Endothelial cell of umbilical vein (primary cell): ENCODE measurements around the gene TM9SF4. TPM values are rescaled to one million over a fixed set of nuclear protein-coding genes. Genes with fewer than 3 reads are reported as not detected.

Source experiments
- BruUV-seq: library from RNA; stranded (reverse); fragments of 400-500 nt; replicated peaks from 2 replicates; lab custom pipeline; 2021; lab: Mats Ljungman, UMichigan
- CTCF ChIA-PET: fragments of 300-600, 350-600 bp; sonication (Branson Sonifier 250); formaldehyde crosslinking; loops from one replicate; lab custom pipeline; 2021; ENCODE audit warnings: antibody characterized with exemption, inconsistent platforms; lab: Charles Lee
- POLR2A ChIA-PET: fragments of 300-600, 350-600 bp; sonication (Branson Sonifier 250); formaldehyde crosslinking; loops from one replicate; lab custom pipeline; 2021; ENCODE audit warnings: antibody characterized with exemption, inconsistent platforms; lab: Charles Lee
- DNase-seq: peaks from one replicate; pipeline ENCODE4 v3.0.0-alpha.2; 2011; ENCODE audit warnings: low read depth, low spot score
- FAIRE-seq: peaks from 2 replicates; lab custom pipeline; 2011; peaks lifted over from hg19 to GRCh38; lab: Jason Lieb, UNC
- H2AFZ ChIP-seq: 2 replicates; pipeline ENCODE4 v1.6.0; 2012; ENCODE audit warnings: low read depth, low read length, control low read depth, inconsistent platforms
- H3K27ac ChIP-seq: 2 replicates; pipeline ENCODE4 v1.5.1; 2011; ENCODE audit warnings: low read depth, mild to moderate bottlenecking, control low read depth, low read length, moderate library complexity; ENCODE audit not compliant: insufficient read depth
- H3K27me3 ChIP-seq, 2 experiments: 2 replicates each; pipeline versions ENCODE4 v1.6.0 to v1.6.1; 2011; ENCODE audit warnings: low read length in 2 of 2, mixed read lengths in 1 of 2; ENCODE audit not compliant: control insufficient read depth in 2 of 2, insufficient read depth in 2 of 2
- H3K36me3 ChIP-seq, 2 experiments: 2 replicates in 1 of 2; 3 replicates in 1 of 2; pipeline ENCODE4 v1.5.1; 2011; ENCODE audit warnings: low read length in 2 of 2, mild to moderate bottlenecking in 1 of 2, moderate library complexity in 1 of 2; ENCODE audit not compliant: control insufficient read depth in 2 of 2, insufficient read depth in 2 of 2; ENCODE audit errors: extremely low read depth in 1 of 2
- H3K4me1 ChIP-seq: 3 replicates; pipeline ENCODE4 v1.5.1; 2011; ENCODE audit warnings: mild to moderate bottlenecking, low read length; ENCODE audit not compliant: control insufficient read depth, insufficient read depth; ENCODE audit errors: extremely low read depth
- H3K4me2 ChIP-seq: 2 replicates; pipeline ENCODE4 v1.6.1; 2011; ENCODE audit warnings: low read length, control low read depth, mixed read lengths; ENCODE audit not compliant: insufficient read depth
- H3K4me3 ChIP-seq, 3 experiments: fragments of 200-600 bp in 1 of 3; sonication (generic), shearing (Covaris generic) in 1 of 3; replicated peaks in 1 of 3; 2 replicates each; pipeline ENCODE4 v1.5.1; 2011 to 2016; ENCODE audit warnings: control low read depth in 3 of 3, low read length in 3 of 3, mild to moderate bottlenecking in 2 of 3, inconsistent platforms in 1 of 3, low read depth in 1 of 3, moderate library complexity in 1 of 3; ENCODE audit not compliant: insufficient read depth in 1 of 3
- H3K79me2 ChIP-seq: 2 replicates; pipeline ENCODE4 v1.6.0; 2012; ENCODE audit warnings: low read length, inconsistent platforms; ENCODE audit not compliant: control insufficient read depth, insufficient read depth
- H3K9ac ChIP-seq: replicated peaks from 2 replicates; pipeline ENCODE3; 2011; ENCODE audit warnings: low read length, control low read depth; ENCODE audit not compliant: insufficient read depth; ENCODE audit errors: extremely low read depth
- H3K9me1 ChIP-seq: replicated peaks from 3 replicates; pipeline ENCODE4 v1.6.0; 2011; ENCODE audit warnings: mild to moderate bottlenecking, low read length; ENCODE audit not compliant: control insufficient read depth, insufficient read depth; ENCODE audit errors: extremely low read depth
- H3K9me3 ChIP-seq: replicated peaks from 2 replicates; pipeline ENCODE4 v1.5.1; 2012; ENCODE audit warnings: low read length, inconsistent platforms; ENCODE audit not compliant: control insufficient read depth, insufficient read depth
- H4K20me1 ChIP-seq: replicated peaks from 2 replicates; pipeline ENCODE3; 2011; ENCODE audit warnings: mild to moderate bottlenecking, low read length; ENCODE audit not compliant: control insufficient read depth, insufficient read depth; ENCODE audit errors: extremely low read depth
- CTCF ChIP-seq, 2 donors: IDR thresholded peaks; 1 replicate in 1 of 2; 2 replicates in 1 of 2; pipeline ENCODE4 v1.5.1; 2011; ENCODE audit warnings: low read length in 2 of 2, mild to moderate bottlenecking in 2 of 2, moderate library complexity in 2 of 2, control low read depth in 1 of 2, inconsistent platforms in 1 of 2, low read depth in 1 of 2; ENCODE audit not compliant: insufficient read depth in 1 of 2; ENCODE audit errors: extremely low read depth in 1 of 2
- EZH2 ChIP-seq: IDR thresholded peaks from 2 replicates; pipeline ENCODE4 v1.6.1; 2012; ENCODE audit warnings: borderline replicate concordance, low read depth, mild to moderate bottlenecking, moderate library complexity, low read length, inconsistent platforms; ENCODE audit not compliant: severe bottlenecking
- FOS ChIP-seq: IDR thresholded peaks from 2 replicates; pipeline ENCODE4 v1.6.1; 2011; ENCODE audit warnings: mild to moderate bottlenecking, low read length, moderate library complexity, borderline replicate concordance; ENCODE audit not compliant: insufficient read depth
- GATA2 ChIP-seq: IDR thresholded peaks from 2 replicates; pipeline ENCODE4 v1.7.0; 2011; ENCODE audit warnings: low read depth, mild to moderate bottlenecking, moderate library complexity, mixed read lengths, low read length; ENCODE audit not compliant: insufficient read length, insufficient read depth
- JUN ChIP-seq: IDR thresholded peaks from 2 replicates; pipeline ENCODE4 v1.6.1; 2011; ENCODE audit warnings: borderline replicate concordance, low read depth; ENCODE audit not compliant: insufficient read length, insufficient read depth
- MYC ChIP-seq: IDR thresholded peaks from one replicate; pipeline ENCODE4 v1.6.1; 2011; ENCODE audit warnings: mild to moderate bottlenecking, low read depth, low read length
- POLR2A ChIP-seq: IDR thresholded peaks from 2 replicates; pipeline ENCODE4 v1.6.1; 2012; ENCODE audit warnings: low read depth, mild to moderate bottlenecking, control low read depth, low read length
- POLR2AphosphoS5 ChIP-seq: IDR thresholded peaks from 2 replicates; pipeline ENCODE4 v1.6.1; 2012; ENCODE audit warnings: low read depth, mild to moderate bottlenecking, control low read depth, low read length, moderate library complexity; ENCODE audit not compliant: insufficient read depth
- dilution Hi-C: fragments of 300-500 bp; cut with MboI; formaldehyde crosslinking; loops from one replicate; pipeline ENCODE4 v1.15.0; 2019; ENCODE audit warnings: low sequenced_read_pairs; ENCODE audit not compliant: extremely low pct_ligation_motif_present
- intact Hi-C: fragments of 100-400 bp; cut with micrococcal nuclease; formaldehyde crosslinking; loops from one replicate; pipeline ENCODE4 v1.10.0; 2022
- polyA plus RNA-seq, 4 experiments: library from polyadenylated mRNA; depleted of rRNA in 3 of 4; stranded (reverse) in 3 of 4; unstranded in 1 of 4; fragments of >200 nt; gene quantifications; 2 replicates each; pipeline versions ENCODE4 v1.2.1 to v1.2.3, GENCODE V29; 2011 to 2012; ENCODE audit warnings: missing spikeins in 1 of 4
- total RNA-seq: library from RNA; stranded (reverse); gene quantifications from 2 replicates; pipeline ENCODE4 v1.2.3, GENCODE V29; 2021
- TF ChIP-seq, protein P1 (sequence below): IDR thresholded peaks from 2 replicates; pipeline ENCODE4 v1.6.1; 2011; ENCODE audit not compliant: insufficient read depth, insufficient read length

The TM9SF4 gene
- total and polyA plus RNA-seq, 2 donors (not counting 3 experiments of a cell fraction or from before 2014, with no cell fraction given) = 46.4 to 61.9 TPM

DNA sequence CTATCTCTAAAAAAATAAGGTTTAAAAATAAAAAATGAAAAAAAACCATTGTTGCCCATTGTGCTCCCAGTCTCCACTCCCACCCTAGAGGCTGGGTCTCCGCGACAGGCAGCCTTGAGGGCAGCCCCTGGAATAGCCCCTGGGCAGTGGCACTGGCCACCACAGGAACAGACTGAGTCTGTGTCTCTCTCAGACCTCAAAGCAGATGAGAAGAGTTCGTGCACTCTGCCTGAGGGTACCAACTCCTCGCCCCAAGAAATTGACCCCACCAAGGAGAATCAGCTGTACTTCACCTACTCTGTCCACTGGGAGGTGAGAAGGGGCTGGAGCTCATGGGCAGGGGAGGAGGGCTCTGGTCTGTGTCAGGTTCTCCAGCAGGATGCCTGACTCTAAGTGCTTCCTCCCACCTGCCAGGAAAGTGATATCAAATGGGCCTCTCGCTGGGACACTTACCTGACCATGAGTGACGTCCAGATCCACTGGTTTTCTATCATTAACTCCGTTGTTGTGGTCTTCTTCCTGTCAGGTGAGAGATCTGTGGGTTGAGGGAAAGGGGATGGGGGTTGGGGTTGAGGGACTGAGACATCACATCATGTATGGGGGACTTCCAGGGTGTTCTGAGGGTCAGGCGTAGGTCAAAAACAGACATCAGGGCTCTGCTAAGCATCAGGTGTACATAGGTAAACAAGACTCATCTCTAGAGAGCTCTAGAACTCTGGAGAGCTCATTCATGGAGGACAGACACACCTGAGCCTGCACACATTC, 35.6 kb downstream of the TM9SF4 start:
- DNase-seq (no peak), FAIRE-seq (no peak)
- peaks cover 12 to 64% of the 10 kb centered on the region in 2 experiments for H3K36me3 ChIP-seq
- no peaks in the 10 kb centered on the region for H4K20me1 ChIP-seq
- H3K4me2 ChIP-seq = no peak overlapping the region
- no peaks in the 10 kb centered on the region for H3K79me2 ChIP-seq
- H2AFZ ChIP-seq = no peak overlapping the region
- H3K4me3 ChIP-seq = no peak overlapping the region
- BruUV-seq = no TSS peak
- ChIA-PET POLR2A (no interaction called here), CTCF (no interaction called here)
- H3K27ac ChIP-seq = no peak overlapping the region
- no peak overlapping the region for H3K9ac ChIP-seq
- no peak for TF ChIP-seq FOS
- no peak for TF ChIP-seq MYC
- no peak for TF ChIP-seq POLR2AphosphoS5
- TF ChIP-seq EZH2 = no peak
- no peak for TF ChIP-seq CTCF (IDR thresholded peaks at IDR 0.05; ENCODE audit: extremely low read depth in 1 of 2, insufficient read depth in 1 of 2, low read depth in 1 of 2, low read length in 2 of 2)
- TF ChIP-seq POLR2A = no peak
- TF ChIP-seq, protein P1, sequence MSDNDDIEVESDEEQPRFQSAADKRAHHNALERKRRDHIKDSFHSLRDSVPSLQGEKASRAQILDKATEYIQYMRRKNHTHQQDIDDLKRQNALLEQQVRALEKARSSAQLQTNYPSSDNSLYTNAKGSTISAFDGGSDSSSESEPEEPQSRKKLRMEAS = no peak
- TF ChIP-seq GATA2 = no peak
- TF ChIP-seq JUN = no peak
- dilution Hi-C loops = no loop called here
- H3K4me1 ChIP-seq = no peaks in the 10 kb centered on the region
- H3K9me3 ChIP-seq = no peaks in the 10 kb centered on the region
- H3K9me1 ChIP-seq = no peaks in the 10 kb centered on the region
- intact Hi-C loops = no loop called here
- no peaks in the 10 kb centered on the region for H3K27me3 ChIP-seq
